B cell (primary cell): ENCODE measurements around the gene CUL1. TPM values are rescaled to one million over a fixed set of nuclear protein-coding genes. Genes with fewer than 3 reads are reported as not detected.

Experiments used
- ATAC-seq: fragments of 200-7000 bp; cut with Tn5 transposase; one replicate; pipeline ENCODE4 v1.10.0; 2021; ENCODE audit warnings: low read depth, mild to moderate bottlenecking, moderate number of reproducible peaks, moderate library complexity
- CTCF ChIA-PET: fragments of 350-600 bp; sonication (Branson Sonifier 250); formaldehyde crosslinking; loops from one replicate; lab custom pipeline; 2021; ENCODE audit warnings: antibody characterized with exemption, inconsistent platforms; lab: Charles Lee
- POLR2A ChIA-PET: fragments of 350-600 bp; sonication (Branson Sonifier 250); formaldehyde crosslinking; loops from one replicate; lab custom pipeline; 2021; ENCODE audit warnings: antibody characterized with exemption; lab: Charles Lee
- DNase-seq: peaks from one replicate; pipeline ENCODE4 v3.0.0; 2013
- H2AFZ ChIP-seq: 2 replicates; pipeline ENCODE4 v1.6.1; 2012; ENCODE audit warnings: mild to moderate bottlenecking, low read depth, low read length; ENCODE audit not compliant: insufficient read depth, poor library complexity, severe bottlenecking
- H3K27ac ChIP-seq, 2 donors: 1 replicate in 1 of 2; 2 replicates in 1 of 2; pipeline ENCODE4 v1.5.1; 2012 to 2013; ENCODE audit warnings: low read length in 2 of 2, mild to moderate bottlenecking in 2 of 2, moderate library complexity in 1 of 2
- H3K27me3 ChIP-seq, 4 experiments: fragments of 200-600 bp in 1 of 4; sonication (generic) in 1 of 4; replicated peaks in 1 of 4; 1 replicate in 2 of 4; 2 replicates in 2 of 4; pipeline versions ENCODE4 v1.6.1 to v1.7.0; 2013 to 2016; ENCODE audit warnings: low read length in 3 of 4, mild to moderate bottlenecking in 2 of 4, mixed read lengths in 1 of 4, moderate library complexity in 1 of 4; ENCODE audit not compliant: insufficient read depth in 4 of 4, control insufficient read depth in 3 of 4; ENCODE audit errors: control extremely low read depth in 1 of 4
- H3K36me3 ChIP-seq, 2 experiments: replicated peaks in 1 of 2; 1 replicate in 1 of 2; 2 replicates in 1 of 2; pipeline versions ENCODE4 v1.6.1 to v1.7.1; 2013; ENCODE audit warnings: low read length in 1 of 2; ENCODE audit not compliant: insufficient read depth in 2 of 2, control insufficient read depth in 1 of 2; ENCODE audit errors: control extremely low read depth in 1 of 2, extremely low read depth in 1 of 2
- H3K4me1 ChIP-seq, 2 donors: fragments of 200-600 bp in 1 of 2; sonication (generic) in 1 of 2; 1 replicate in 1 of 2; 2 replicates in 1 of 2; pipeline versions ENCODE4 v1.5.1 to v1.6.1; 2013 to 2017; ENCODE audit warnings: low read length in 2 of 2; ENCODE audit not compliant: control insufficient read depth in 2 of 2, insufficient read depth in 2 of 2
- H3K4me2 ChIP-seq: replicated peaks from 2 replicates; pipeline ENCODE3; 2012; ENCODE audit warnings: mild to moderate bottlenecking, low read depth, low read length; ENCODE audit not compliant: poor library complexity, severe bottlenecking
- H3K4me3 ChIP-seq, 5 experiments: fragments of 200-600 bp in 1 of 5; sonication (generic) in 1 of 5; 1 replicate in 3 of 5; 2 replicates in 2 of 5; pipeline versions ENCODE4 v1.5.1 to v1.7.0; 2011 to 2016; ENCODE audit warnings: low read length in 4 of 5, mild to moderate bottlenecking in 4 of 5, low read depth in 2 of 5, control low read depth in 1 of 5, moderate library complexity in 1 of 5; ENCODE audit not compliant: insufficient read depth in 1 of 5; ENCODE audit errors: control extremely low read depth in 1 of 5, extremely low read depth in 1 of 5
- H3K79me2 ChIP-seq: fragments of 200-600 bp; sonication (generic); one replicate; pipeline ENCODE4 v1.6.0; 2016; ENCODE audit warnings: low read length; ENCODE audit not compliant: control insufficient read depth, insufficient read depth
- H3K9ac ChIP-seq: fragments of 200-600 bp; sonication (generic); 2 replicates; pipeline ENCODE4 v1.6.1; 2017; ENCODE audit warnings: mild to moderate bottlenecking, low read length, moderate library complexity
- H3K9me3 ChIP-seq, 3 donors: one replicate each; pipeline versions ENCODE4 v1.6.1 to v1.7.1; 2013; ENCODE audit warnings: low read length in 2 of 3; ENCODE audit not compliant: control insufficient read depth in 2 of 3, insufficient read depth in 1 of 3; ENCODE audit errors: control extremely low read depth in 1 of 3
- H4K20me1 ChIP-seq: 2 replicates; pipeline ENCODE4 v1.6.0; 2012; ENCODE audit warnings: mild to moderate bottlenecking, low read length; ENCODE audit not compliant: insufficient read depth, control insufficient read depth, poor library complexity, severe bottlenecking
- H3K27ac Mint-ChIP-seq: one replicate; pipeline ENCODE4 v1.8.0; 2021; ENCODE audit warnings: mixed read lengths
- H3K27me3 Mint-ChIP-seq: one replicate; pipeline ENCODE4 v1.8.0; 2021; ENCODE audit warnings: mixed read lengths
- H3K4me1 Mint-ChIP-seq: one replicate; pipeline ENCODE4 v1.8.0; 2021; ENCODE audit warnings: mixed read lengths
- H3K4me3 Mint-ChIP-seq: one replicate; pipeline ENCODE4 v1.8.0; 2021; ENCODE audit warnings: mixed read lengths
- H3K9me3 Mint-ChIP-seq: one replicate; pipeline ENCODE4 v1.8.0; 2022; ENCODE audit warnings: mixed read lengths; ENCODE audit not compliant: insufficient read depth
- CTCF ChIP-seq: fragments of 200-600 bp; IDR thresholded peaks from one replicate; pipeline ENCODE4 v1.8.0; 2022; ENCODE audit warnings: antibody characterized with exemption, mild to moderate bottlenecking
- EZH2 ChIP-seq: IDR thresholded peaks from 2 replicates; pipeline ENCODE4 v1.6.1; 2012; ENCODE audit warnings: borderline replicate concordance, low read depth, mild to moderate bottlenecking, moderate library complexity, low read length; ENCODE audit not compliant: insufficient read depth, poor library complexity, severe bottlenecking
- WGBS: methylation state at CpG from one replicate; pipeline ENCODE4 v1.1.5; 2013; ENCODE audit warnings: missing lambda C conversion rate; ENCODE audit not compliant: insufficient coverage; 5-methylcytosine and 5-hydroxymethylcytosine counted together
- intact Hi-C: fragments of 100-400 bp; cut with micrococcal nuclease; formaldehyde crosslinking; loops from one replicate; pipeline ENCODE4 v1.10.0; 2022
- polyA plus RNA-seq: library from polyadenylated mRNA; depleted of rRNA; stranded (reverse); fragments of >200 nt; gene quantifications from 2 replicates; pipeline ENCODE4 v1.2.3, GENCODE V29; 2012
- total RNA-seq, 2 donors: library from RNA; stranded (reverse); fragments of 120-200 nt in 1 of 2; gene quantifications; 1 replicate in 1 of 2; 2 replicates in 1 of 2; pipeline versions ENCODE4 v1.2.3 to v1.2.4, GENCODE V29; 2013 to 2022

Gene CUL1
- total and polyA plus RNA-seq, 2 donors (not counting 1 experiment from before 2014, with no cell fraction given), result 26.9 to 51.1 TPM

DNA sequence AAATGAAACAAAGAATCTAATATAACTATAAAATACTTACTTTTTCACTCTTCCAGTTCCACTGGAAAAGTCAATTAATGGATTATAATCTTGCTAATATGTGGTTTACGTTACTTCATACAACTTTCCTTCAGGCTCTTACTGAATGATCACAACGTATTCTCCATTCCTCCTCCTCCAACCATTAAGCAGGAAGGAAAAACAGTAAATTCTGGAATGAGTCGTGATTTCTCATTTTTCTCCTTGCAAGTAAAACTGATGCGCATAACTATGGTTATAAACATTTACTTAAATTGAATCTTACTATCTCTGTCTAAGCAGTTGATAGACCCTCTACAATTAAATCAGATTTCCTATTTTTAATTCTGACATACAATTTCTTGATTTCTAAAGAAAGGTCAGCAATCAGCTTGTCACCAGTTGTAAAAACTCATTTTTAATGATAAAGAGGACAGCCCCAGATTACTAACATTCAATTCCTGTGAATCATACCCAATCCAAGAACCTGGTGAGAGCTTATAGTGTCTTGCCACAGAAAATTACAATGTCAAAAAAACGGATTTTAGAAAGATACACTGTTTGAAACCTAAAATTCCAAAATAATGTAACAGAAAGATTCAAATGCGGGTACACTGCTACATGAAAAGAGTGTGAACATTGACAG lies 121.1 kb downstream of the CUL1 start:
- ATAC-seq, result no peak
- DNase-seq, result no peak
- TF ChIP-seq CTCF (no peak), EZH2 (no peak)
- Mint-ChIP-seq H3K27me3 (no peaks in the 10 kb centered on the region), H3K4me3 (no peak overlapping the region), H3K4me1 (peaks cover 14% of the 10 kb centered on the region), H3K27ac (no peak overlapping the region), H3K9me3 (no peaks in the 10 kb centered on the region)
- Histone ChIP-seq H4K20me1 (no peaks in the 10 kb centered on the region), H3K36me3 (peaks cover 4 to 5% of the 10 kb centered on the region in 2 experiments), H3K27ac (no peak overlapping the region), H3K4me1 (peaks cover 7 to 11% of the 10 kb centered on the region in 2 donors), H2AFZ (no peak overlapping the region), H3K4me3 (no peak overlapping the region), H3K4me2 (no peak overlapping the region), H3K9ac (no peak overlapping the region), H3K9me3 (no peaks in the 10 kb centered on the region), H3K79me2 (no peaks in the 10 kb centered on the region), H3K27me3 (no peaks in the 10 kb centered on the region)
- intact Hi-C loops, result no loop called here
- WGBS, result no CpG with 5 or more reads among the region's 6 CpGs
- POLR2A ChIA-PET, result no interaction called here
- CTCF ChIA-PET, result no interaction called here

DNA sequence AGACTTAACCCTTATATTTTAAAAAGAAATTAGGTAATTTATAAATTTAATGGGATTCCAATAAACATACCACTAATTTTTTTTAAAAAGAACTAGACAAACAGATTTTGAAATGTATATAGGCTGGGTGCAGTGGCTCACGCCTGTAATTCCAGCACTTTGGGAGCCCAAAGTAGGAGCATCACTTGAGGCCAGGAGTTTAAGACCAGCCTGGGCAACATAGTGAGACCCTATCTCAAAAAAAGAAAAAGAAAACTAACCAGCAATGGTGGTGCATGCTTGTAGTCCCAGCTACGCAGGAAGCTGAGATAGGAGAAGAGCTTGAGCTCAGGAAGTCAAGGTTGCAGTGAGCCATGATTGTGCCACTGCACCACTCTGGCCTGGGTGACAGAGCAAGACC lies 122.7 kb downstream of the CUL1 start:
- Histone ChIP-seq H3K4me1 (no peaks in the 10 kb centered on the region), H3K27ac (no peak overlapping the region), H2AFZ (no peak overlapping the region), H3K9me3 (no peaks in the 10 kb centered on the region), H3K4me3 (no peak overlapping the region), H3K27me3 (no peaks in the 10 kb centered on the region), H3K4me2 (no peak overlapping the region), H4K20me1 (no peaks in the 10 kb centered on the region), H3K36me3 (peaks cover 3 to 4% of the 10 kb centered on the region in 2 experiments), H3K79me2 (no peaks in the 10 kb centered on the region), H3K9ac (no peak overlapping the region)
- ChIA-PET POLR2A (interaction anchor here (0.7 kb wide), 1 partner anchor 139 kb away, joined by 4 read pairs; no protein-coding TSS in a partner anchor), CTCF (no interaction called here)
- Mint-ChIP-seq H3K4me1 (peaks cover 2% of the 10 kb centered on the region), H3K4me3 (no peak overlapping the region), H3K27me3 (no peaks in the 10 kb centered on the region), H3K27ac (no peak overlapping the region), H3K9me3 (no peaks in the 10 kb centered on the region)
- DNase-seq (no peak), ATAC-seq (no peak)
- whole genome bisulfite sequencing, result 100% methylated on average over 2 of the region's 2 CpGs
- intact Hi-C loops, result no loop called here
- no peak for TF ChIP-seq CTCF
- TF ChIP-seq EZH2, result no peak
